ENCODE results near the gene BSDC1.
"Not testable (repeated sequence)": the region's sequence is repeated elsewhere in the genome, so short reads cannot be mapped to it uniquely, and the experiment has no call there.

BSDC1 gene

DNA sequence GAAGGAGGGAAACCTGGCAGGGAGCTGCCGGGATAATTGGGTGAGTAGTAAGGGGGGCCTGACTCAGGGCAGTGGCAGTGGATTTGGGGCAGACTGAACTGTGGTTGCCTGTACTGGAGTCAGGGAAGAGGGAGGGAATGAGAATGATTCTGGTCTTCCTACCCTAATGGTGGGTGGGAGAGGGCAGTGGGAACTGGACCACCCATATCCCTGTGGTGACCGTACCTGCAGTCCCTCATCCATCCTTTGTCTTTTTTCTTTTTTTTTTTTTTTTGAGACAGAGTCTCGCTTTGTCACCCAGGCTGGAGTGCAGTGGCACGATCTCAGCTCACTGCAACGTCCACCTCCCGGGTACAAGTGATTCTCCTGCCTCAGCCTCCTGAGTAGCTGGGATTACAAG, 38.5 kb downstream of the BSDC1 start:
- not testable (repeated sequence) for H3K27ac ChIP-seq (ENCODE audit: low read depth, low read length); H3K79me1 ChIP-seq (ENCODE audit: low read length); H3K23ac ChIP-seq (ENCODE audit: low read length); H3K4me3 ChIP-seq (ENCODE audit: low read depth, low read length); H2AFZ ChIP-seq (ENCODE audit: insufficient read depth, low read length, poor library complexity); H2BK5ac ChIP-seq (ENCODE audit: low read depth, low read length, poor library complexity); H3K9ac ChIP-seq (ENCODE audit: low read length); DNase-seq; H4K91ac ChIP-seq (ENCODE audit: low read depth, low read length); H3K18ac ChIP-seq (ENCODE audit: low read length); H3K27me3 ChIP-seq (ENCODE audit: insufficient read depth, low read length); H2BK12ac ChIP-seq (ENCODE audit: low read length); H2BK120ac ChIP-seq (ENCODE audit: insufficient read depth, low read length, poor library complexity); H3K9me3 ChIP-seq (ENCODE audit: insufficient read depth, low read depth, low read length); H3K14ac ChIP-seq (ENCODE audit: low read length); H3K4me2 ChIP-seq (ENCODE audit: low read length); H3K79me2 ChIP-seq (ENCODE audit: control insufficient read depth, insufficient read depth, low read length, poor library complexity); H3K4me1 ChIP-seq (ENCODE audit: control insufficient read depth in 1 of 2, insufficient read depth in 2 of 2, low read length in 2 of 2); H2AK5ac ChIP-seq (ENCODE audit: low read length); H3K4ac ChIP-seq (ENCODE audit: low read depth, low read length); H3K36me3 ChIP-seq (ENCODE audit: control insufficient read depth in 1 of 2, insufficient read depth in 2 of 2, low read length in 2 of 2); H4K12ac ChIP-seq (ENCODE audit: low read depth, low read length); H4K8ac ChIP-seq (ENCODE audit: low read depth, low read length)
- WGBS (ENCODE audit: extremely low coverage, insufficient coverage, insufficient read length): no CpG with 5 or more reads among the region's 6 CpGs

GRCh38 chr1:32353886-32354570, 40.2 kb downstream of the BSDC1 start:
- Histone ChIP-seq H3K36me3 (ENCODE audit: control insufficient read depth in 1 of 2, insufficient read depth in 2 of 2, low read length in 2 of 2) (no peaks in the 10 kb centered on the region), H3K9ac (ENCODE audit: low read length) (no peak overlapping the region), H3K4ac (ENCODE audit: low read depth, low read length) (no peak overlapping the region), H2BK120ac (ENCODE audit: insufficient read depth, low read length, poor library complexity) (no peak overlapping the region), H3K4me3 (ENCODE audit: low read depth, low read length) (no peak overlapping the region), H3K79me1 (ENCODE audit: low read length) (peaks cover 9% of the 10 kb centered on the region), H3K18ac (ENCODE audit: low read length) (no peak overlapping the region), H4K12ac (ENCODE audit: low read depth, low read length) (no peak overlapping the region), H3K27ac (ENCODE audit: low read depth, low read length) (no peak overlapping the region), H2BK12ac (ENCODE audit: low read length) (no peak overlapping the region), H3K4me1 (ENCODE audit: control insufficient read depth in 1 of 2, insufficient read depth in 2 of 2, low read length in 2 of 2) (peaks cover 7 to 16% of the 10 kb centered on the region in 2 experiments), H4K8ac (ENCODE audit: low read depth, low read length) (no peak overlapping the region), H3K4me2 (ENCODE audit: low read length) (no peak overlapping the region), H3K14ac (ENCODE audit: low read length) (no peak overlapping the region), H4K91ac (ENCODE audit: low read depth, low read length) (no peak overlapping the region), H2BK5ac (ENCODE audit: low read depth, low read length, poor library complexity) (no peak overlapping the region), H3K23ac (ENCODE audit: low read length) (no peak overlapping the region), H3K27me3 (ENCODE audit: insufficient read depth, low read length) (no peaks in the 10 kb centered on the region), H3K9me3 (ENCODE audit: insufficient read depth, low read depth, low read length) (peaks cover 2% of the 10 kb centered on the region), H2AK5ac (ENCODE audit: low read length) (no peak overlapping the region), H3K79me2 (ENCODE audit: control insufficient read depth, insufficient read depth, low read length, poor library complexity) (peaks cover 5% of the 10 kb centered on the region), H2AFZ (ENCODE audit: insufficient read depth, low read length, poor library complexity) (no peak overlapping the region)
- no peak for DNase-seq
- WGBS (ENCODE audit: extremely low coverage, insufficient coverage, insufficient read length): no CpG with 5 or more reads among the region's 2 CpGs

- Histone ChIP-seq H3K4ac (ENCODE audit: low read depth, low read length) (no peak overlapping the region), H4K91ac (ENCODE audit: low read depth, low read length) (no peak overlapping the region), H3K27me3 (ENCODE audit: insufficient read depth, low read length) (no peaks in the 10 kb centered on the region), H3K27ac (ENCODE audit: low read depth, low read length) (no peak overlapping the region), H2BK120ac (ENCODE audit: insufficient read depth, low read length, poor library complexity) (no peak overlapping the region), H3K79me2 (ENCODE audit: control insufficient read depth, insufficient read depth, low read length, poor library complexity) (peaks cover 5% of the 10 kb centered on the region), H3K4me1 (ENCODE audit: control insufficient read depth in 1 of 2, insufficient read depth in 2 of 2, low read length in 2 of 2) (peaks cover 8 to 16% of the 10 kb centered on the region in 2 experiments), H3K4me3 (ENCODE audit: low read depth, low read length) (no peak overlapping the region), H3K18ac (ENCODE audit: low read length) (no peak overlapping the region), H2AK5ac (ENCODE audit: low read length) (no peak overlapping the region), H4K8ac (ENCODE audit: low read depth, low read length) (no peak overlapping the region), H3K79me1 (ENCODE audit: low read length) (peaks cover 9% of the 10 kb centered on the region), H3K9me3 (ENCODE audit: insufficient read depth, low read depth, low read length) (peaks cover 2% of the 10 kb centered on the region), H3K36me3 (ENCODE audit: control insufficient read depth in 1 of 2, insufficient read depth in 2 of 2, low read length in 2 of 2) (no peaks in the 10 kb centered on the region), H2BK12ac (ENCODE audit: low read length) (no peak overlapping the region), H4K12ac (ENCODE audit: low read depth, low read length) (no peak overlapping the region), H3K14ac (ENCODE audit: low read length) (no peak overlapping the region), H2AFZ (ENCODE audit: insufficient read depth, low read length, poor library complexity) (no peak overlapping the region), H3K9ac (ENCODE audit: low read length) (no peak overlapping the region), H3K23ac (ENCODE audit: low read length) (no peak overlapping the region), H2BK5ac (ENCODE audit: low read depth, low read length, poor library complexity) (no peak overlapping the region), H3K4me2 (ENCODE audit: low read length) (no peak overlapping the region)
- DNase-seq: no peak
- no CpG with 5 or more reads among the region's 2 CpGs for WGBS (ENCODE audit: extremely low coverage, insufficient coverage, insufficient read length)
Measured at GRCh38 chr1:32353431-32353830, 40.8 kb downstream of the BSDC1 start.

DNA sequence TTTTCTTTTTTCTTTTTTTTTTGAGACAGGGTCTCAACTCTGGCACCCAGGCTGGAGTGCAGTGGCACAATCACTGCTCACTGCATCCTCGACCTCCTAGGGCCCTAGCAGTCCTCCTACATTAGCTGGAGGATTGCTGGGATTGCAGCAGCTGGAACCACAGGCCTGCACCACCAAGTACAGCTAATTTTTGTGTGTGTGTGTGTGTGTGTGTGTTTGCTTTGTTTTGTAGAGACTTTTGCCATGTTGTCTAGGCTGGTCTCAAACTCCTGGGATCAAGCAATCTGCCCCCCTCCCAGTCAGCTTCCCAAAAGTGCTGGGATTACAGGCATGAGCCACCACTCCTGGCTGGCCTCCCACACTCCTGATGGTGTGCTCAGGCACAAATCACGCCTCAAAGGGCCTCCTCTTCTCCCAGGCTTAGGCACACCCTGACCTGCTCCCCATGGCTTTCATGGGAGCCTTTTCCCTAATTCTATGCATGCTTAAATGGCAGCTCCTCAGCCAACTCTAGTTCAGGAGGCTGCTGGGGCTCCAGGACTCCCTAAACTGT, 41.3 kb downstream of the BSDC1 start:
- H3K14ac ChIP-seq (ENCODE audit: low read length): no peak overlapping the region
- WGBS (ENCODE audit: extremely low coverage, insufficient coverage, insufficient read length): no CpG with 5 or more reads among the region's 2 CpGs
- no peaks in the 10 kb centered on the region for H3K36me3 ChIP-seq (ENCODE audit: control insufficient read depth in 1 of 2, insufficient read depth in 2 of 2, low read length in 2 of 2)
- H3K4me3 ChIP-seq (ENCODE audit: low read depth, low read length): no peak overlapping the region
- DNase-seq: no peak
- peaks cover 2% of the 10 kb centered on the region for H3K9me3 ChIP-seq (ENCODE audit: insufficient read depth, low read depth, low read length)
- no peak overlapping the region for H3K4ac ChIP-seq (ENCODE audit: low read depth, low read length)
- H3K79me2 ChIP-seq (ENCODE audit: control insufficient read depth, insufficient read depth, low read length, poor library complexity): peaks cover 5% of the 10 kb centered on the region
- H3K23ac ChIP-seq (ENCODE audit: low read length): no peak overlapping the region
- no peak overlapping the region for H2BK5ac ChIP-seq (ENCODE audit: low read depth, low read length, poor library complexity)
- no peak overlapping the region for H2BK12ac ChIP-seq (ENCODE audit: low read length)
- peaks cover 9% of the 10 kb centered on the region for H3K79me1 ChIP-seq (ENCODE audit: low read length)
- no peak overlapping the region for H2AK5ac ChIP-seq (ENCODE audit: low read length)
- no peak overlapping the region for H3K4me2 ChIP-seq (ENCODE audit: low read length)
- H4K12ac ChIP-seq (ENCODE audit: low read depth, low read length): no peak overlapping the region
- no peak overlapping the region for H4K8ac ChIP-seq (ENCODE audit: low read depth, low read length)
- H3K9ac ChIP-seq (ENCODE audit: low read length): no peak overlapping the region
- no peak overlapping the region for H2BK120ac ChIP-seq (ENCODE audit: insufficient read depth, low read length, poor library complexity)
- no peaks in the 10 kb centered on the region for H3K27me3 ChIP-seq (ENCODE audit: insufficient read depth, low read length)
- H3K4me1 ChIP-seq (ENCODE audit: control insufficient read depth in 1 of 2, insufficient read depth in 2 of 2, low read length in 2 of 2): peaks cover 8 to 16% of the 10 kb centered on the region in 2 experiments
- H2AFZ ChIP-seq (ENCODE audit: insufficient read depth, low read length, poor library complexity): no peak overlapping the region
- no peak overlapping the region for H3K27ac ChIP-seq (ENCODE audit: low read depth, low read length)
- no peak overlapping the region for H3K18ac ChIP-seq (ENCODE audit: low read length)
- no peak overlapping the region for H4K91ac ChIP-seq (ENCODE audit: low read depth, low read length)

Data from trophoblast cell (in vitro differentiated cells and primary cell).